ENCODE measurements around the gene SLC22A3. TPM values are rescaled to one million over a fixed set of nuclear protein-coding genes. Genes with fewer than 3 reads are reported as not detected.

Gene SLC22A3
- total RNA-seq, 6 experiments from 2014 or later, result 16.3 to 49.3 (median 32.0) TPM

GRCh38 chr6:160393891-160394653, 45.9 kb downstream of the SLC22A3 start:
- peaks cover 0 to 35% (median 10%) of the 10 kb centered on the region in 4 donors for H3K4me1 ChIP-seq
- H3K27ac ChIP-seq, result peak overlapping the region; percentile 37 to 69 (median 40)
- TF ChIP-seq POLR2A (IDR thresholded peaks at IDR 0.05), result no peak
- TF ChIP-seq CTCF (IDR thresholded peaks at IDR 0.05), result no peak
- WGBS (ENCODE audit: insufficient coverage, low coverage, low lambda C conversion rate, missing lambda C conversion rate), result 15% methylated on average over 7 of the region's 8 CpGs
- H3K9me3 ChIP-seq, result no peaks in the 10 kb centered on the region
- ATAC-seq (peak; percentile 67 to 78 (median 70)), DNase-seq (peak in 2 of 3 donors; percentile 61 to 65)
- H3K4me3 ChIP-seq, result no peak overlapping the region
- H3K36me3 ChIP-seq, result no peaks in the 10 kb centered on the region
- intact Hi-C loops (cut with DNase I), result no loop called here
- H3K27me3 ChIP-seq, result no peaks in the 10 kb centered on the region

- Histone ChIP-seq H3K27me3 (no peaks in the 10 kb centered on the region), H3K4me3 (no peak overlapping the region), H3K27ac (peak overlapping the region; percentile 37 to 69 (median 40)), H3K4me1 (peaks cover 0 to 35% (median 10%) of the 10 kb centered on the region in 4 donors), H3K9me3 (no peaks in the 10 kb centered on the region), H3K36me3 (no peaks in the 10 kb centered on the region)
- TF ChIP-seq CTCF (IDR thresholded peaks at IDR 0.05) (peak in 2 of 4 donors; percentile 20 to 40), POLR2A (IDR thresholded peaks at IDR 0.05) (no peak)
- DNase-seq (peak; percentile 33 to 73 (median 69)), ATAC-seq (peak; percentile 57 to 90 (median 86))
- 20% methylated on average over 1 of the region's 2 CpGs for WGBS (ENCODE audit: insufficient coverage, low coverage, low lambda C conversion rate, missing lambda C conversion rate)
- intact Hi-C loops (cut with DNase I), result no loop called here
These were observed 46.5 kb downstream of the SLC22A3 start for GRCh38 chr6:160394654-160395035.

- Histone ChIP-seq H3K36me3 (no peaks in the 10 kb centered on the region), H3K9me3 (no peaks in the 10 kb centered on the region), H3K27ac (peak overlapping the region; percentile 37 to 69 (median 40)), H3K4me1 (peaks cover 0 to 34% (median 10%) of the 10 kb centered on the region in 4 donors), H3K27me3 (no peaks in the 10 kb centered on the region), H3K4me3 (no peak overlapping the region)
- DNase-seq (no peak), ATAC-seq (peak; percentile 48 to 68 (median 65))
- intact Hi-C loops (cut with DNase I), result no loop called here
- WGBS (ENCODE audit: insufficient coverage, low coverage, low lambda C conversion rate, missing lambda C conversion rate), result 28% methylated on average over 3 of the region's 3 CpGs
- TF ChIP-seq POLR2A (IDR thresholded peaks at IDR 0.05) (peak; percentile 30), CTCF (IDR thresholded peaks at IDR 0.05) (no peak)
These were observed 47.0 kb downstream of the SLC22A3 start for GRCh38 chr6:160395187-160395586.

GRCh38 chr6:160396292-160396691, 48.1 kb downstream of the SLC22A3 start:
- no peak overlapping the region for H3K27ac ChIP-seq
- peaks cover 0 to 25% (median 8%) of the 10 kb centered on the region in 4 donors for H3K4me1 ChIP-seq
- no peak for DNase-seq
- no peak for ATAC-seq
- H3K36me3 ChIP-seq, result no peaks in the 10 kb centered on the region
- intact Hi-C loops (cut with DNase I), result no loop called here
- 89% methylated on average over 1 of the region's 1 CpG for WGBS (ENCODE audit: insufficient coverage, low coverage, low lambda C conversion rate, missing lambda C conversion rate)
- TF ChIP-seq CTCF (IDR thresholded peaks at IDR 0.05) (no peak), POLR2A (IDR thresholded peaks at IDR 0.05) (no peak)
- H3K27me3 ChIP-seq, result no peaks in the 10 kb centered on the region
- H3K9me3 ChIP-seq, result no peaks in the 10 kb centered on the region
- H3K4me3 ChIP-seq, result no peak overlapping the region
